ENCODE data around the gene PPP2R5B.

Gene PPP2R5B

DNA sequence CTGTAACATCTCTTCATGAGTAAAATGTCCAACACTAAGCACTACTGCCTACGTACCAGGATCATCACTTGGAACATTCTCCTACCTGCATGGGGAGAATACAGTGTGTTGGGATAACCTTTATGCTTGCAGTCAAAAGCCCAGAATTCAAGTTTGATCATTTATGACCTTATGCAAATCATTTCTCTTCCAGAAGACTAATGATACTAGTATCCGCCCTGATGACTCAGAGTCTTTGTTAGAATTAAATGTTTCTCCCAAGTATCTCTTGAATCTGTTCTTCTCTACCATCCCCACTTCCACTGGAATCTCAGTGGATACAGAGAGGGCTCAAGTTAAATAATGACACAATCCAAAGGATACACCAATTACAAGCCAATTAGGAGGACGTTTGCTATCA is 35.0 kb downstream of the PPP2R5B start:
- Mint-ChIP-seq H3K9me3 (no peaks in the 10 kb centered on the region), H3K4me3 (no peak overlapping the region), H3K4me1 (no peaks in the 10 kb centered on the region), H3K27me3 (ENCODE audit: low read depth) (peaks cover 4% of the 10 kb centered on the region), H3K36me3 (ENCODE audit: low read depth) (no peaks in the 10 kb centered on the region), H3K27ac (no peak overlapping the region)
- TF ChIP-seq CTCF (IDR thresholded peaks at IDR 0.05; ENCODE audit: unreplicated experiment in 3 of 3), result no peak

- Mint-ChIP-seq H3K27me3 (ENCODE audit: low read depth) (peaks cover 4% of the 10 kb centered on the region), H3K4me3 (no peak overlapping the region), H3K27ac (no peak overlapping the region), H3K4me1 (no peaks in the 10 kb centered on the region), H3K36me3 (ENCODE audit: low read depth) (no peaks in the 10 kb centered on the region), H3K9me3 (no peaks in the 10 kb centered on the region)
- TF ChIP-seq CTCF (IDR thresholded peaks at IDR 0.05; ENCODE audit: unreplicated experiment in 3 of 3), result no peak
Measured at GRCh38 chr11:64960719-64961118, 36.2 kb downstream of the PPP2R5B start.

DNA sequence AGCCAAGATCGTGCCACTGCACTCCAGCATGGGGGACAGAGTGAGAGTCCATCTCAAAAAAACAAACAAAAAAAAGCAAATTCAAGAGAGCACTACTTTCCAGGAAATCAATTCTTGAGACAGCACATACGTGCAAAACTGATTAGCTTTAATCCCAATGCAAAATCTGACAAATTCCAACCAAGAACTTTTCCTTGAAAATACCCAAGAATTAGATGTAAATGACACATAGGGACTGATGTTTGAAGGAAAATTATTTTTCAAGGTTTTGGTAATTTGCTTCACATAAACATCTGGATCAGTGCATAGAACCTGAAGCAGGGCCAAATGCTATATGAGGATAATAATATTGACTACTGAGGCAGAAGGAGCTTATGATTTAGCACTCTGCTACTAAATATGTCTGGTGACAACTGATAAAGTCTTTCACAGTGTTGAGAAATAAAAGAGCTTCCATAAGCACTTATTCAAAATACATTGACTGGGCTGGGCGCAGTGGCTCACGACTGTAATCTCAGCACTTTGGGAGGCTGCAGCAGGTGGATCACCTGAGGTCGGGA is 38.7 kb downstream of the PPP2R5B start:
- no peak for TF ChIP-seq CTCF (IDR thresholded peaks at IDR 0.05; ENCODE audit: unreplicated experiment in 3 of 3)
- Mint-ChIP-seq H3K4me3 (no peak overlapping the region), H3K27me3 (ENCODE audit: low read depth) (peaks cover 4% of the 10 kb centered on the region), H3K36me3 (ENCODE audit: low read depth) (no peaks in the 10 kb centered on the region), H3K9me3 (no peaks in the 10 kb centered on the region), H3K4me1 (no peaks in the 10 kb centered on the region), H3K27ac (no peak overlapping the region)

DNA sequence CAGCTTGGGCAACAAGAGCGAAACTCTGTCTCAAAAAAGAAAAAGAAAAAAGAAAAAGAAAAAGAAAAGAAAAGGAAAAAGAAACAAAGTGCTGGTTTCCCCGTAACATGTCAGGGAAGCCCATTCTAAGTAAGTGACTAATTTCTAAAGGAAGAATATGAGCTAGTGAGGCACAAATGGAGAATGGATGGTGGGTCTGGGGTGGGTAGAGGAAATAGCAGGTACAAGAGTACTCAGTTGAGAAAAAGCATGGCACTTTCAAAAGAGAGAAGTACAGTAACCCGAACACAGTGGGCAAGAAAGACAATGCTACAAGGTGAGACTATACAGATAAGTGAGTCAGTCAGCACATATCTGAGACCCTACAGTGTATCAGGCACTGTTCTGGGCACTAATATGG is 42.9 kb downstream of the PPP2R5B start:
- H3K4me1 Mint-ChIP-seq, result no peaks in the 10 kb centered on the region
- H3K36me3 Mint-ChIP-seq (ENCODE audit: low read depth), result no peaks in the 10 kb centered on the region
- H3K27me3 Mint-ChIP-seq (ENCODE audit: low read depth), result peaks cover 6% of the 10 kb centered on the region
- H3K4me3 Mint-ChIP-seq, result no peak overlapping the region
- no peak for TF ChIP-seq CTCF (IDR thresholded peaks at IDR 0.05; ENCODE audit: unreplicated experiment in 3 of 3)
- H3K27ac Mint-ChIP-seq, result no peak overlapping the region
- no peaks in the 10 kb centered on the region for H3K9me3 Mint-ChIP-seq

DNA sequence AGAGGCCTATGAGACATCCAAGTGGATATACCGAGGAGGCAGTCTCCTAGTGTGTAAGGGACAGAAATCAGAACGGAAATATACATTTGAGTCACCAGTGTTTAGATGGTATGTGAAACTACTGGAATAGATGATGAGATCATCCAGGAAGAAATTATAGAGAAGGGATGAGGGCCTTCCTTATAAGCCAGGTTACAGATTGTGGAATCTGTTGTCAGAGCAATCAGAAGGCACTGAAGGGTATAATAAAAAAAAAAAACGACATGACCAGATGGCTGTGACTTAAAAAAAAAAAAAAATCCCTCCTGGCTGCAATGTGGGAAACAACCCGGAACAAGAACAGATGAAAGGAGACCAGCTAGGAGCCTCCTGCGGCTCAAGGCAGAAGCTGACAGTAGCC is 44.7 kb downstream of the PPP2R5B start:
- Mint-ChIP-seq H3K9me3 (no peaks in the 10 kb centered on the region), H3K4me3 (no peak overlapping the region), H3K27me3 (ENCODE audit: low read depth) (peaks cover 8% of the 10 kb centered on the region), H3K36me3 (ENCODE audit: low read depth) (no peaks in the 10 kb centered on the region), H3K4me1 (no peaks in the 10 kb centered on the region), H3K27ac (no peak overlapping the region)
- TF ChIP-seq CTCF (IDR thresholded peaks at IDR 0.05; ENCODE audit: unreplicated experiment in 3 of 3), result no peak

GRCh38 chr11:64970731-64971151 is 46.3 kb downstream of the PPP2R5B start:
- no peak for TF ChIP-seq CTCF (IDR thresholded peaks at IDR 0.05; ENCODE audit: unreplicated experiment in 3 of 3)
- H3K9me3 Mint-ChIP-seq, result no peaks in the 10 kb centered on the region

More at GRCh38 chr11:64970731-64971151, 46.3 kb downstream of the PPP2R5B start:
- H3K27me3 Mint-ChIP-seq (ENCODE audit: low read depth), result peaks cover 8% of the 10 kb centered on the region
- H3K27ac Mint-ChIP-seq, result no peak overlapping the region
- H3K36me3 Mint-ChIP-seq (ENCODE audit: low read depth), result no peaks in the 10 kb centered on the region
- no peaks in the 10 kb centered on the region for H3K4me1 Mint-ChIP-seq
- no peak overlapping the region for H3K4me3 Mint-ChIP-seq
